Measurements from ENCODE around the gene NUAK2. TPM values are rescaled to one million over a fixed set of nuclear protein-coding genes. Genes with fewer than 3 reads are reported as not detected.

NUAK2 gene
- total RNA-seq, 6 experiments from 2014 or later, result 6.3 to 8.2 (median 7.3) TPM

DNA sequence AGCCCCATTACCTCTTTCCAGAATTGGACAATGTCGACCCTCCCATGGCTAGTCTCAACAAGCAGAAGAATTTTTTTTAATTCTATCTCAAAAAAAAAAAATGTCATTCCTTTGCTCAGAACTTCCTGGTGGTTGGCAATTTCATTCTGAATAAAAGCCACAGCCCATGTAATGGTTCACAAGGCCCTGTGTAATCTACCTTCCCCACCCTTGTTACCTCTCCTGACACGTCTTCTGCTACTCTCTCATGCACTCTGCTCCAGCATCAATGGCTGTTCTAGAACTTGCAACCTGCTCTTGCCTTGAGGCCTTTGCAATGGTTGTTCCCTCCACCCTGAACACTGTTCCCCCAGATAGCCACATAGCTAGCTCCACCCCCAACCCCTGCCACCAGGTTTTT lies 25.4 kb downstream of the NUAK2 start:
- TF ChIP-seq CTCF (IDR thresholded peaks at IDR 0.05), result no peak
- no peak for DNase-seq
- H3K4me1 Mint-ChIP-seq (ENCODE audit: low read depth), result peaks cover 81% of the 10 kb centered on the region

DNA sequence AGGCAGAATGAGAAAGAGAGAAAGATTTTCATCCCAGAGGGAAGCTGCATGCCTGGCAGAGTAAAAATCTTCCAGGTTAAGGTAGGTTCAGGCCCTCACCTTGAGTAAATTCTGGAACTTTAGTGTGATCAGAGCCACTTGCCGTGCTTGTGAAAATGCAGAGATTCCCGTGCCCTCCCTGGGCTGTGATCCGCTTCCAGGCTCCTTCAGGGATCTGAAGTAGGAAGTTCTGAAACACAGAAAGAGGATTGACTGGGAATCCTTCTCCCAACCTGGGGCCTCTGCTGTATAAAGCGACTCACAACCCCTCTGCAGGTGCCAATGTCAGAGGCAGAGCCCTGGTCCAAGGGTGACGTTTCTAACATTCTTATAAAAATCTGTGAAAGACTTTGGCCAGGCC lies 26.6 kb downstream of the NUAK2 start:
- peak overlapping the region; percentile 95 for H3K27ac Mint-ChIP-seq
- H3K27me3 Mint-ChIP-seq (ENCODE audit: insufficient read depth), result peaks cover 2% of the 10 kb centered on the region; the same call in 1 of the 2 replicates
- H3K9me3 Mint-ChIP-seq, result no peaks in the 10 kb centered on the region
- no peaks in the 10 kb centered on the region for H3K36me3 Mint-ChIP-seq (ENCODE audit: low read depth)
- no peak for TF ChIP-seq CTCF (IDR thresholded peaks at IDR 0.05)
- H3K4me3 Mint-ChIP-seq, result peak overlapping the region; percentile 74
- no peak for DNase-seq
- H3K4me1 Mint-ChIP-seq (ENCODE audit: low read depth), result peaks cover 69% of the 10 kb centered on the region

More for the DNA sequence above, 25.4 kb downstream of the NUAK2 start:
- H3K27me3 Mint-ChIP-seq (ENCODE audit: insufficient read depth), result peaks cover 3% of the 10 kb centered on the region
- peak overlapping the region; percentile 6; the same call in 1 of the 2 replicates for H3K4me3 Mint-ChIP-seq
- no peaks in the 10 kb centered on the region for H3K9me3 Mint-ChIP-seq
- H3K36me3 Mint-ChIP-seq (ENCODE audit: low read depth), result no peaks in the 10 kb centered on the region; the same call in 1 of the 2 replicates
- peak overlapping the region; percentile 95 for H3K27ac Mint-ChIP-seq

GRCh38 chr1:205294175-205294917 lies 27.2 kb downstream of the NUAK2 start:
- Mint-ChIP-seq H3K4me1 (ENCODE audit: low read depth) (peaks cover 63% of the 10 kb centered on the region), H3K27ac (peak overlapping the region; percentile 95), H3K36me3 (ENCODE audit: low read depth) (no peaks in the 10 kb centered on the region), H3K4me3 (peak overlapping the region; percentile 74), H3K9me3 (no peaks in the 10 kb centered on the region), H3K27me3 (ENCODE audit: insufficient read depth) (peaks cover 2% of the 10 kb centered on the region; the same call in 1 of the 2 replicates)
- TF ChIP-seq CTCF (IDR thresholded peaks at IDR 0.05), result no peak
- peak; percentile 82 for DNase-seq

GRCh38 chr1:205293350-205294074 lies 28.0 kb downstream of the NUAK2 start:
- no peaks in the 10 kb centered on the region for H3K36me3 Mint-ChIP-seq (ENCODE audit: low read depth)
- TF ChIP-seq CTCF (IDR thresholded peaks at IDR 0.05), result no peak
- peak overlapping the region; percentile 95 for H3K27ac Mint-ChIP-seq
- H3K4me1 Mint-ChIP-seq (ENCODE audit: low read depth), result peaks cover 56% of the 10 kb centered on the region
- peak overlapping the region; percentile 74; the same call in 1 of the 2 replicates for H3K4me3 Mint-ChIP-seq
- peak; percentile 12 for DNase-seq
- H3K27me3 Mint-ChIP-seq (ENCODE audit: insufficient read depth), result peaks cover 2% of the 10 kb centered on the region; the same call in 1 of the 2 replicates
- no peaks in the 10 kb centered on the region for H3K9me3 Mint-ChIP-seq

DNA sequence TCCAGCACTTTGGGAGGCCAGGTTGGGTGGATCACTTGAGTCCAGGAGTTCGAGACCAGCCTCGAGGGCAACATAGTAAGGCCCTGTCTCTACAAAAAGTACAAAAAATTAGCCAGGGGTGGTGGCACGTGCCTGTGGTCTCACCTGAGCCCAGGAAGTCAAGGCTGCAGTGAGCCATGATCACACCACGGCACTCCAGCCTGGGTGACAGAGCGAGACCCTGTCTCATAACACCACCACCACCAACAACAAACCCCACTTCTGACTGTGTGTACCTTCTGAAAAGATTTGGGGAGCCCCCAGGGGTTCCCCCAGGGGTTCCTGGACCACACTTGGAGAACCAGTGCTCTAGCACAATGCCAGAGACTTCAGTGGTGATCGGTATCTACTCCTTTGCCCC lies 29.9 kb downstream of the NUAK2 start:
- no peak for TF ChIP-seq CTCF (IDR thresholded peaks at IDR 0.05)
- Mint-ChIP-seq H3K27me3 (ENCODE audit: insufficient read depth) (peaks cover 2% of the 10 kb centered on the region; the same call in 1 of the 2 replicates), H3K27ac (no peak overlapping the region), H3K9me3 (no peaks in the 10 kb centered on the region), H3K4me3 (no peak overlapping the region), H3K4me1 (ENCODE audit: low read depth) (peaks cover 56% of the 10 kb centered on the region), H3K36me3 (ENCODE audit: low read depth) (no peaks in the 10 kb centered on the region)
- no peak for DNase-seq
